ENCODE measurements around the gene C6orf141. TPM values are rescaled to one million over a fixed set of nuclear protein-coding genes. Genes with fewer than 3 reads are reported as not detected.
A peak's percentile ranks its signal among the peaks of the same experiment; 100 is the strongest.

C6orf141 gene
- 10 to 100 TPM in 1 of 2 donors, 1 to 10 TPM in 1; 7.6 to 11.6 TPM for total RNA-seq
- long read RNA-seq, partial matches to known transcripts = 0 of 7 reads
- long read RNA-seq, other reads (novel, unspliced or antisense) = 5 of 7 reads

DNA sequence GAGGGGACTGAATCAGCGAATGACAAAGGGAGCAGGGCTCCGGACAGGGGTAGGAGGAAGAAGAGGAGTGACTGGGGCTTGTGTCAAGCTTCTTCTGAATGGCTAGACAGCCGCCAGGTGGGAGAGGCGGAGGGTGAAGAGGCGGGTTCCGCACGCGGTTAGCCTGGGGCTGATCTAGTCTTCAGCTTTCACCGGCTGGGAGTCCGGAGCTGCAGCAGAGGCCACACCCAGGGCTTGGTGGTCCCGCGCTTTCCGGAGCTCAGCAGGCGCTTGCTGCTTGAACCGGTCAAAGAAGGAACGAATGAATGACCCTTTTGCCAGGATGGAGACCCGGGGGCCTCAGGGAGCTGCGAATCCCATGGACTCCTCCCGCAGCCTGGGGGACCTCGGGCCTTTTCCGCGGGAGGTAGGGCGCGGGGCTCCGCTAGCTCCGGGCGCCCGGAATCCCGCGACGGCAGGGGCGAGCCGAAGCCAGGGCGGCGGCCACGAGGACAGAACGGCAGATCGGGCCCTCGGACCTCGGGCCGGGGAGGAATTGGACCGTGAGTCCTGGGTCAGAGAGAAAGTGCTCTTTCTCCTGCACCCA is at the start of gene C6orf141:
C6orf141 (plus strand) TSS at position 177 of the 586 bp plus-strand sequence; CDS start at position 302, 125 bp downstream.
- intact Hi-C loops (cut with DNase I, micrococcal nuclease) = no loop called here
- DNase-seq = peak; percentile 79
- peak; percentile 94 for ATAC-seq

- intact Hi-C loops (cut with DNase I, micrococcal nuclease) = no loop called here
- no peak for ATAC-seq
Measured at GRCh38 chr6:49504666-49505065, 45.8 kb upstream of the C6orf141 start.

GRCh38 chr6:49506569-49507111 is 43.8 kb upstream of the C6orf141 start:
- DNase-seq (no peak), ATAC-seq (peak; percentile 74)
- intact Hi-C loops (cut with DNase I, micrococcal nuclease) = no loop called here

More at GRCh38 chr6:49504666-49505065, 45.8 kb upstream of the C6orf141 start:
- DNase-seq = no peak

DNA sequence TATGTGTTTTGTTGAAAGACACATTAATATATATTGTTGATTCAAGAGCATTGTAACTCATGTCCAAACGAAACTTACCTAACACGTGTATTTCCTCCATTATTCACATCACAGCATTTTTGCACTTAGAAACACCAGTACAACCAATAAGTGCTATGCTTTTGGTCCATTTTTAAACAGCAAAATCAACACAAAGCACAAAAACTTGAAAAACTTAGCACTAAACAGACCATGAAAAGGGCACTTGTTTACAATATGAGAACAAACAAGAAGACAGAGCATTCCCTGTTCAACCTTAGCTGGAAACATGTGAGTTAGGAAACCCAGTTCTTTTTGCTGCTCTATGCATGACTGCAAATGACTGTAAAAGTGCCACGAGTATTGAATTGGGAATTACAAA is 41.1 kb upstream of the C6orf141 start:
- ATAC-seq = no peak
- DNase-seq = no peak
- intact Hi-C loops (cut with DNase I, micrococcal nuclease) = no loop called here

DNA sequence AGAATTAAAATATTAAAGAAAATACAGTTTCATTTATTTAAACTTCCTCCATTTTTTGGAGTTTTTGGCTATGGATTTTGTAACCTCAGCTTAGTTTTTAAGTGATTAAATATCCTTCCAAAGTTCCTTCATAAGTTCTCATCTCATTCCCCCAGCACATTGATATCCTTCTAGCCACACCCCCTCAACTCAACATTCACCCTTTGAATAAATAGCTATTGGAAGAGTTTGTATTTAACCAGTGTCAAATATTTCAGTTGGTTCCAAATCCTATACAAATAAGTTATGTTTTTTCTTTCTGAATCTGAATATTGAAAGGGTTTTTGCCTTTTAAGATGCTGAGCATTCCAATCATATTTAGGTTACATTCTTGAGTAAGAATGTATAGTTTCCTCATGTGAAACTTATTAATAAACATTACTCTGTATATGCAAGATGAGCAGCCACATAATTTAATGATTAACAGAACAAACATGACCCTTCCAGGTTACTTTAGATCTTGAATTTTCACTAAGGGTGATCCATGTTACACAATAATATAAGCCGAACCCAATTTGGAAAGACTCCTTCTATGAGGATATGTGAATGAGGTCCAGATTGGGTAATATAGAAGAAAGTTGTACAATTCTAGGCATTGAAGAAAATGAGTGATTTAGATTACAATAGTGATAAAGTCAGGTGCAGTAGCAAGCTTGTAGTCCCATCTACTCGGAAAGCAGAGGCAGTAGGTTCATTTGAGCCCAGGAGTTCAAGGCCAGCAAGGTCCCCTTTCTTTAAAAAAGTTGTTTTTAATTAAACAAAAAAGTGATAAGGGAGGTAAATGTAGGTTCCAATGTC is 37.1 kb upstream of the C6orf141 start:
- intact Hi-C loops (cut with DNase I, micrococcal nuclease) = no loop called here
- DNase-seq (no peak), ATAC-seq (no peak)

GRCh38 chr6:49514571-49515484 is 35.6 kb upstream of the C6orf141 start:
- no peak for ATAC-seq
- intact Hi-C loops (cut with DNase I, micrococcal nuclease) = no loop called here
- DNase-seq = no peak

DNA sequence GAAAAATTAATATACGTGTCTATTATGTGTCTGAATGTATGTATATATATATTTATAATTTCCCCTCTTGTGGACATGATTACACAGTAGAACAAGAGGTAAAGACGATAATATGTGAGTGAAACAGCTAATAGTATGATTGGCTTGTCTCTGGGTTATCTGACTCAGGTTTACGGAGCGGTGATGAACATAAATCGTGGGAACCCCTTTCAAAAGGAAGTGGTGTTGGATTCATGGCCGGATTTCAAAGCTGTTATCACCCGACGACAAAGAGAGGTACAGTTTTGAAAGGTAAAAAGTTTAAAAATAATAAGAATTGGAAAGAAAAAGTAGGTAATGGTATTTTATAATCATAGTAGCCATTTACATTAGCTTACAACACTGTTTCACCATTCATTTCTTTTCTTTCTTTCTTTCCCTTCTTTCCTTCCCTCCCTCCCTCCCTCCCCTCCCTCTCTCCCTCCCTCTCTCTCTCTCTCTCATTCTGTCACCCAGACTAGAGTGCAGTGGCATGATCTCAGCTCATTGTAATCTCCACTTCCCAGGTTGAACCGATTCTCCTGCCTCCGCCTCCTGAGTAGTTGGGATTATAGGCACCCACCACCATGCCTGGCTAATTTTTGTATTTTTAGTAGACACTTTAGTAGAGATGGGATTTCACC is 34.9 kb upstream of the C6orf141 start:
- intact Hi-C loops (cut with DNase I, micrococcal nuclease) = no loop called here
- DNase-seq (no peak), ATAC-seq (no peak)

DNA sequence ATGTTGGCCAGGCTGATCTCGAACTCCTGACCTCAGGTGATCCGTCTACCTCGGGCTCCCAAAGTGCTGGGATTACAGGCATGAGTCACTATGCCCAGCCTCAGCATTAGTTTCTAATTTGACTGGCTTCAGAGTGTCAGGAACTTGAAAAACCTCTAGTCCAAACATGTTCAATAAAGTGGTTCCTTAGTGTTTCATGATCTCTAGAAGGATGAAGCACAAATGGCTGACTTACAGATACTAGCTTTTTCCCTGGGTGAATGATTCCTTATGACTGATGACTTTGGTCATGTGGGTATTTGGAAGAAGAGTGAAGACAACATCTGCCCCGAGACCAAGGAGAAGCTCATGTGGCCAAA is 34.3 kb upstream of the C6orf141 start:
- intact Hi-C loops (cut with DNase I, micrococcal nuclease) = no loop called here
- ATAC-seq (no peak), DNase-seq (no peak)

- DNase-seq = no peak
- no peak for ATAC-seq
Measured at GRCh38 chr6:49517919-49518318, 32.5 kb upstream of the C6orf141 start.

DNA sequence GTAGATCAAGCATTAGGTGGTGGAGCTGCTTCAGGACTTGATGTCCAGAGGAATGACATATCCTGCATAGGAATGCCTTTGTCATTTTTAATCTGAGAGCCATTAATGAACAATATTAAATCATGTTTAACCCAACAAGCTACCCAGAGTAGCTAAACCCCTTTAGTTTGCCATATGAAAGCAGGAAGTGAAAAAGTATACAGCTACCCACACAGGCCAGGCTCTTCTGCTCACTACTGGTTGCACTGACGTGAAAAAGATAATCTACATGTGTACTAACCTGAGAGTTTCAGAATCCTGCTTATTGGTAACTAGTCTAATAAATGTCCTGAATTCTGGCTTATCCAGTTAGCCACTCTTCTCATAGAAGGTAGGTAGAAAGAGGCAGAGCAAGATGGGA is 30.8 kb upstream of the C6orf141 start:
- intact Hi-C loops (cut with DNase I, micrococcal nuclease) = no loop called here
- DNase-seq (no peak), ATAC-seq (no peak)

More at GRCh38 chr6:49517919-49518318, 32.5 kb upstream of the C6orf141 start:
- intact Hi-C loops (cut with DNase I, micrococcal nuclease) = no loop called here

GRCh38 chr6:49522710-49523593 is 27.5 kb upstream of the C6orf141 start:
- no peak for DNase-seq
- intact Hi-C loops (cut with DNase I, micrococcal nuclease) = no loop called here
- ATAC-seq = peak; percentile 91

- DNase-seq (no peak), ATAC-seq (peak; percentile 17)
- intact Hi-C loops (cut with DNase I, micrococcal nuclease) = no loop called here
Measured at GRCh38 chr6:49523901-49524300, 26.6 kb upstream of the C6orf141 start.

DNA sequence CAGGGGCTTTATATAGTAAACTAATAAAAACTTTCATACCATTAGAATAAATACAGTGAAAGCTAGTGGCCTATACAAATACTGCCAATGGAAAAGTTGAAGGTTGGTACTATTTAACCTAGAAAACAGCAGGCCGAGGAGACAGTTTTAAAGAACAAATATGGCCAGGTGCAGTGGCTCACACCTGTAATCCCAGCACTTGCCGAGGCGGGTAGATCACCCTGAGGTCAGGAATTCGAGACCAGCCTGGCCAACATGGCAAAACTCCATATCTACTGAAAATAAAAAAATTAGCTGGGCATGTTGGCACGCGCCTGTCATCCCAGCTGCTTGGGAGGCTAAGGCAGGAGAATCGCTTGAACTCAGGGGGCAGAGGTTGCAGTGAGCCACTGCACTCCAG is 25.9 kb upstream of the C6orf141 start:
- ATAC-seq = no peak
- intact Hi-C loops (cut with DNase I, micrococcal nuclease) = no loop called here
- no peak for DNase-seq

DNA sequence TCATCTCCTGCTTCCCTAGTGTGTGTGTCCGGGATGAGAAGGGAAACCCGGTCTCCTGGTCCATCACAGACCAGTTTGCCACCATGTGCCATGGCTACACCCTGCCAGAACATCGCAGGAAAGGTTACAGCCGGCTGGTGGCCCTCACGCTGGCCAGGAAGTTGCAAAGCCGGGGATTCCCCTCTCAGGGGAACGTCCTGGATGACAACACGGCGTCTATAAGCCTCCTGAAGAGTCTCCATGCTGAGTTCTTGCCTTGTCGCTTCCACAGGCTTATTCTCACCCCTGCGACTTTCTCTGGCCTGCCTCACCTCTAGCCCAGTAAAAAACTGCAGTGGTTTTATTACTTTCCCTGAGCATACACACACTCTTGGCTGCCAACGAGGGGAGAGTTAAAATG is 23.9 kb upstream of the C6orf141 start:
- DNase-seq = peak; percentile 27 to 38
- intact Hi-C loops (cut with DNase I, micrococcal nuclease) = no loop called here
- ATAC-seq = peak; percentile 62

DNA sequence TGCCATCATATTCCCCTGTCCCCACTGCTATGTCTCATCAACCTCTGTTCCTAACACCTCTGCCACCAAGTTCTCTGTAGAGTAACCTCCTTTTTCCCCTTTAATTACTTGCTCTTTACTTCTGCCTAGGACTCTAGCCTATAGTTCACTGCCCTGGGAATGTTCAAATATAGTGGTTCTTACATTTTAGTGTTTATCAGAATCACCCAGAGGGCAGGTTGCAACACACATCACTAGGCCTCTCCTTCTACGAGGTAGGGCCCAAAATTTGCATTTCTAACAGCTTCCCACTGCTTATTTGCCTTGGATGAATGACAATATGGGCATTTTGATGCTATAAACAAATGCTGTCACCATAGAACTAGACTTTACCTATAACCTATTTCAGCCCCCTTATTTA is 23.1 kb upstream of the C6orf141 start:
- intact Hi-C loops (cut with DNase I, micrococcal nuclease) = no loop called here
- ATAC-seq (no peak), DNase-seq (no peak)

DNA sequence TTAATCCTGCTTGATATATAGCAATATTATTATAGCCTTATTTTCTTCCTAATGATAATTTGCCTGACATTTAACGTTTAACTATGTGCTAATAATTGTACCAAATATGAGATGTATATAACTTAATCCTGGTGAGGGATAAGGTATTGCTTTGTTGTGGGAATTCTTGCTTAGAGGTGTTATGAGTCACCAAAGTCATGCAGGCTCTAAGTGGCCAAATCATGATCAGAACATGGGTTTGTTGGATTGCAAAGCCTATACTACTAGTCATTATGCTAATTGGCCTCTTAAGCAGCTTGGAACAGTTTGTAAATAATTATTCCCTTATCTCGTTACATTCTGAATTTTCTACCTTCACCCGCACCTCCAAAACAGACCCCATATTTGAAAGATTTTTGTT is 21.9 kb upstream of the C6orf141 start:
- ATAC-seq (no peak), DNase-seq (no peak)
- intact Hi-C loops (cut with DNase I, micrococcal nuclease) = no loop called here

- DNase-seq (no peak), ATAC-seq (no peak)
- intact Hi-C loops (cut with DNase I, micrococcal nuclease) = loop anchor here in 1 of 2 donors (5.0 kb wide), 2 partner anchors 77 to 317 kb away; no protein-coding TSS in a partner anchor
Measured at GRCh38 chr6:49530141-49530776, 20.2 kb upstream of the C6orf141 start.

Data from left colon (tissue), 2 donors.